ENCODE data around the gene LRRC49.

Gene LRRC49

DNA sequence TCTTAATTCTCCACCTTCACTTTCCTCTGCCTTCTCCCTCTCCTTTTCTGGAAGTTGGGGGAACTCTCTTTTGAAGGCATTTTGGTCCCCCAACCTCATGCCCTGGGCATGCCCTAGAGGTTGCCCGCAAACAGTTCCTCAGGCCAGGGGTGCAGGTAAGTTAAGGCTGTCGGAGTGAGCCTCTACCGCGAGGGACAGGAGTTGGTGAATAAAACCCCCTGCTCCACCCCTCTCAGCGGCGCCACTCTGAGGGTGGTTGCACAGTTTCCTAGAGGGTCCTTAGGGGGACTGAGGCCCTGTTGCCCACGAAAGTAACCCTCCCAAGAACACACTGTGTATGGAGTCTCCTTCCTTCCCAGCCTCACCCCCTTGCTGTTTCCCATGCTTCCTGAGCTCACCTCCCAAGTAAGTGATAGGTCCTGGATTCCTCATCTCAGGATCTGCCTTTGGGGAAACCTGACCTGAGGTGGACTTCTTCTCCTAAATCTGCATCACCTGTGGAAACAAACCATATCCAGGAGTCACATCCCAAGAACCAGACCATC, 199.5 kb downstream of the LRRC49 start:
- in situ Hi-C loops (cut with MboI; ENCODE audit: low sequenced_read_pairs): no loop called here
- no peaks in the 10 kb centered on the region for H3K36me3 ChIP-seq (replicated peaks)
- no peaks in the 10 kb centered on the region for H3K9me3 ChIP-seq
- DNase-seq (ENCODE audit: low spot score in 2 of 2): no peak
- H3K4me1 ChIP-seq: no peaks in the 10 kb centered on the region
- no peak overlapping the region for H3K4me3 ChIP-seq
- peaks cover 4% of the 10 kb centered on the region; the same call in 1 of the 2 replicates for H3K27me3 ChIP-seq (ENCODE audit: low read depth)

DNA sequence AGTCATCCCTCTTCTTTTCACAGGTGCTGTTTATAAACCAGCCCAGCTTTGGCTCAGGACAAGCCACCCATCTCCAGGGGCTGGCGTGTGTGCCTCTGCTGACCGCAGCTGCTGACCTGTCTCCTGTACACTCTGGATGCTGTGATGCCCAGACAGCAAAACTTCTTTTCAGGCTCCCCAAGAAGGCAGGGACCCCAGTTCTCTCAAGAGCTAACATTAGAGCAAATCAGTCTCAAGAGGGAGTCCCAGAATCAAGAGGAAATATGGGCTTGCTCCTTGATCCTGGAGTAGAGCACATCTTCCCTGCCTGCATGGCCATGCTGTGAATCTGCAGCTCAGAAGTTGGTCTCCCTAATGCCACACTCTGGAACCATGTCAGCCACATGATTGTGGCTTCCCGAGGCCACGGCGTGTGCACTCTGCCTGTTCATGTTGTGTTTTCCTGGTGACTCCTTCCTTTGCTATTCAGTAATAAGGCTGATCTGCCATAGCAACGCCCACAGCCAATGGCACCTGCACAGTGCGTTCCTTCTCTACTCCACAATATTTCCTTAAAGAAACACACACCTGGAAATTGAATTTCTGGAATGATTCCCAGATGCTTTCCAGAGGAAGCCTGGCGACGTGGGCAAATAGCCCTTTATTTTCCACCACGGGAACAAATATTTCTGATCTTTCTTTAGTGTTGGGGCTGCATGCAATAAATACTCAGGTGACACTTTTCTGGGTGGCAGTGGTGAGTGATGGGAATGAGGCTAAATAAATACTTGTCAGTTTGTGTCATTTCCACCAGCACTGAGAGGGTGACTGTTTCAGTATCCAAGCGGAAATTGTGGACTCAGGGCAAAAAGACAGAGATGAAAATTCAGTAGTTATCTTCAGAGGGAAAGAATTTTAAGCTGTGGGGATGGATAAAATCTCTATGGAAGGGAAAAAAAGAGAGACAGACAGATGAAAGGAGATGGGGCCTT, 200.7 kb downstream of the LRRC49 start:
- in situ Hi-C loops (cut with MboI; ENCODE audit: low sequenced_read_pairs): no loop called here
- DNase-seq (ENCODE audit: low spot score in 2 of 2): no peak
- no peaks in the 10 kb centered on the region for H3K4me1 ChIP-seq
- peaks cover 4% of the 10 kb centered on the region; the same call in 1 of the 2 replicates for H3K27me3 ChIP-seq (ENCODE audit: low read depth)
- H3K36me3 ChIP-seq (replicated peaks): no peaks in the 10 kb centered on the region
- H3K4me3 ChIP-seq: no peak overlapping the region
- H3K9me3 ChIP-seq: no peaks in the 10 kb centered on the region

DNA sequence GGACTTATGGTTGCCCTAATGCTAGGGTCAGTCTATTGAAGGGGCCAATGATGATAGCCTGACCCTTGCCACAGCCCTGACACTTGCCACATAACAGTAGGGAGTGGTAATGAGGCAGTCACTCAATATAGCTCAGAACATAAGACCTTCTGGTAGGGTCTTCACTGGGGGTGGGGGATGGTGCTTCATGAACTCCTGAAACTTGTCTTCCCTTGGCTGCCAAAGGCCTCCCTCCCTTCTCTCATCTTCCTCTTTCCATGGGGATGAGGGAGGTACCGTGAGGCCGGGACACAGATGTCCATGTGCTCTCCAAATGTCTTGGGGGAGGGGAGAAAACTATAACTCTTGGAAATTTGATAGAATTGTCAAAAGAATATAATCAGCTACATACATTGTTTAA, 201.5 kb downstream of the LRRC49 start:
- Histone ChIP-seq H3K27me3 (ENCODE audit: low read depth) (peaks cover 4% of the 10 kb centered on the region; the same call in 1 of the 2 replicates), H3K36me3 (replicated peaks) (no peaks in the 10 kb centered on the region), H3K4me3 (no peak overlapping the region), H3K4me1 (no peaks in the 10 kb centered on the region), H3K9me3 (no peaks in the 10 kb centered on the region)
- DNase-seq (ENCODE audit: low spot score in 2 of 2): no peak
- in situ Hi-C loops (cut with MboI; ENCODE audit: low sequenced_read_pairs): no loop called here

DNA sequence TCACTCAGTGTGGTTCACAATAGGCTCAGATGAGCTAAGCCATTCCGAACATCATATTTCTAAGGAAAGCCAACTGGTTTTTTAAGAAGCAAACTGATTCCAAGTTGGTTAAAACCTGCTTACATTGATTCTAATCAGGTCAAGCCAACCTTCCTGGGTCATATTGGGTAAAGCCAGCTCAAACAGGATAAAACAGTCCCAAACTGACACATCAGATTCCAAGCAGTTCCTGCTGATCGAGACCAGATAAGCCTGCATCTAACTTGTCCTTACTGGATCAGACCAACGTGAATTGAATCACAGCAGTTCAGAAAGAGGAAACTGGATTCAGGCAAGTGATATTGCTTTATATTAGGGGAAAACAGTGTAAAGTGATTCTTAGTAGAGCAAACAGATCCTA, 204.1 kb downstream of the LRRC49 start:
- Histone ChIP-seq H3K36me3 (replicated peaks) (no peaks in the 10 kb centered on the region), H3K27me3 (ENCODE audit: low read depth) (peaks cover 4% of the 10 kb centered on the region), H3K9me3 (no peaks in the 10 kb centered on the region), H3K4me3 (no peak overlapping the region), H3K4me1 (no peaks in the 10 kb centered on the region)
- in situ Hi-C loops (cut with MboI; ENCODE audit: low sequenced_read_pairs): no loop called here
- no peak for DNase-seq (ENCODE audit: low spot score in 2 of 2)

DNA sequence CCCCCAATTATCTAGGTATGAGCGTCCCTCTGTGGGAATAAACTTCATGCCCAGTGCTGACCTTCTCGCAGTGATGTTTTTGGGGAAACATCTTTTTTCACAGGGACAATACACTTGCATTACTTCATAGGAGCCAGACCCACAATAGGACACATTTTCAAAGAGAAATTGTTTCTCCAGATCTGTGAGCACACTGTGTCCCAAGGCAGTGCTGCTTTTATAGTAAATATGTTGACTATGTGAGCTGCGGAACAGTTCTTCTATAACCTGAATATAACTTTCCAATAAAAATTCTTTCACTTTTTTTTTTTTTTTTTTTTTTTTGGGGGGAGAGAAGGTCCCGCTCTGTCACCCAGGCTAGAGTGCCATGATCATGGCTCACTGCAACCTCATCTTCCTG, 205.3 kb downstream of the LRRC49 start:
- Histone ChIP-seq H3K4me1 (no peaks in the 10 kb centered on the region), H3K4me3 (no peak overlapping the region), H3K27me3 (ENCODE audit: low read depth) (peaks cover 4% of the 10 kb centered on the region; the same call in 1 of the 2 replicates), H3K9me3 (no peaks in the 10 kb centered on the region), H3K36me3 (replicated peaks) (no peaks in the 10 kb centered on the region)
- in situ Hi-C loops (cut with MboI; ENCODE audit: low sequenced_read_pairs): no loop called here
- no peak for DNase-seq (ENCODE audit: low spot score in 2 of 2)

DNA sequence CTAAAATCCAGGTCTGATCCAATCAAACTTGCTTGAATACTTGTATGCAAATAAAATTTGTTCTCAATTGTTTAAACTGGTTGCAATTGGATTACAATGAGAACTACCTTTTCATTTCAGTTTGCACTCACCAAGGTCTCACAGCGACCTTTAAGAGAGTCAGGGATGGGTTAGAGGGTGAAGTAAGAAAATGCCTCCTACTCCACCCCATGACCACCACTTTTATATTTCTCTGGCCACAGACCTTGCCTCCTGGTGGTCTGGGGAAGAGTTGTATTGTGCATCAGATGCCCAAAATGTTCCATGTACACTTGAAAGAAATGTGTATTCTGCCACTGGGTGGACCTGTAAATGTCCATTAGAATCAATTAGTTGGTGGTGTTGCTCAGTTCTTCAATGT, 206.3 kb downstream of the LRRC49 start:
- in situ Hi-C loops (cut with MboI; ENCODE audit: low sequenced_read_pairs): no loop called here
- Histone ChIP-seq H3K9me3 (no peaks in the 10 kb centered on the region), H3K4me1 (no peaks in the 10 kb centered on the region), H3K27me3 (ENCODE audit: low read depth) (peaks cover 4% of the 10 kb centered on the region; the same call in 1 of the 2 replicates), H3K36me3 (replicated peaks) (no peaks in the 10 kb centered on the region), H3K4me3 (no peak overlapping the region)
- peak in 1 of 2 experiments; percentile 3 for DNase-seq (ENCODE audit: low spot score in 2 of 2)
